Suppressor macrophage (primary cell): Measurements from ENCODE around the gene ZNF385C.
"Not testable (repeated sequence)": the region's sequence is repeated elsewhere in the genome, so short reads cannot be mapped to it uniquely, and the experiment has no call there.

ENCODE experiments used
- DNase-seq, 4 experiments: peaks; one replicate each; pipeline ENCODE4 v3.0.0-alpha.2; 2020 to 2022

Gene ZNF385C

GRCh38 chr17:42018988-42019387, 79.3 kb downstream of the ZNF385C start:
- no peak for DNase-seq

GRCh38 chr17:42018339-42018738, 79.9 kb downstream of the ZNF385C start:
- DNase-seq, result no peak

GRCh38 chr17:42017866-42018200, 80.4 kb downstream of the ZNF385C start:
- peak in 3 of 4 experiments; percentile 55 to 69 (median 63) for DNase-seq

- peak; percentile 91 to 96 (median 96) for DNase-seq
These were observed 81.1 kb downstream of the ZNF385C start, which contains the start of gene DNAJC7 for GRCh38 chr17:42016941-42017865. Gene DNAJC7, minus strand, starts transcription at chr17:42017439. Its CDS starts 23 bp downstream, at chr17:42017416.

GRCh38 chr17:42016411-42016831, 81.9 kb downstream of the ZNF385C start:
- peak; percentile 59 to 77 (median 66) for DNase-seq

GRCh38 chr17:42013740-42014139, 84.5 kb downstream of the ZNF385C start:
- not testable (repeated sequence) for DNase-seq

- DNase-seq, result not testable (repeated sequence)
These were observed 85.9 kb downstream of the ZNF385C start for GRCh38 chr17:42012363-42012762.

GRCh38 chr17:42010898-42011516, 87.3 kb downstream of the ZNF385C start:
- DNase-seq, result peak in 3 of 4 experiments; percentile 49 to 59 (median 54)

- peak; percentile 53 to 74 (median 58) for DNase-seq
These were observed 88.0 kb downstream of the ZNF385C start for GRCh38 chr17:42010266-42010680.

- peak in 1 of 4 experiments; percentile 15 for DNase-seq
These were observed 89.1 kb downstream of the ZNF385C start for GRCh38 chr17:42009170-42009569.

GRCh38 chr17:42005166-42005565, 93.1 kb downstream of the ZNF385C start:
- DNase-seq, result no peak

- no peak for DNase-seq
These were observed 95.4 kb downstream of the ZNF385C start for GRCh38 chr17:42002792-42003301.

- peak in 1 of 4 experiments; percentile 13 for DNase-seq
These were observed 96.0 kb downstream of the ZNF385C start for GRCh38 chr17:42002175-42002791.

- no peak for DNase-seq
These were observed 96.5 kb downstream of the ZNF385C start for GRCh38 chr17:42001729-42002128.

- DNase-seq, result no peak
These were observed 97.7 kb downstream of the ZNF385C start for GRCh38 chr17:42000413-42001133.

GRCh38 chr17:41998497-41998896, 99.8 kb downstream of the ZNF385C start:
- no peak for DNase-seq

- no peak for DNase-seq
These were observed 101.5 kb downstream of the ZNF385C start for GRCh38 chr17:41996855-41997164.

GRCh38 chr17:41992576-41992975, 105.7 kb downstream of the ZNF385C start:
- DNase-seq, result no peak

- DNase-seq, result no peak
These were observed 108.4 kb downstream of the ZNF385C start for GRCh38 chr17:41989702-41990419.

- no peak for DNase-seq
These were observed 109.9 kb downstream of the ZNF385C start for GRCh38 chr17:41988418-41988817.

- no peak for DNase-seq
These were observed 110.6 kb downstream of the ZNF385C start for GRCh38 chr17:41987642-41988041.

- DNase-seq, result no peak
These were observed 111.6 kb downstream of the ZNF385C start for GRCh38 chr17:41986634-41987033.
